ENCODE data around the gene DAG1. TPM values are rescaled to one million over a fixed set of nuclear protein-coding genes. Genes with fewer than 3 reads are reported as not detected.

Gene DAG1
- polyA plus RNA-seq, 1 of the 3 experiments (the other 2 are of a cell fraction): 54.4 TPM

DNA sequence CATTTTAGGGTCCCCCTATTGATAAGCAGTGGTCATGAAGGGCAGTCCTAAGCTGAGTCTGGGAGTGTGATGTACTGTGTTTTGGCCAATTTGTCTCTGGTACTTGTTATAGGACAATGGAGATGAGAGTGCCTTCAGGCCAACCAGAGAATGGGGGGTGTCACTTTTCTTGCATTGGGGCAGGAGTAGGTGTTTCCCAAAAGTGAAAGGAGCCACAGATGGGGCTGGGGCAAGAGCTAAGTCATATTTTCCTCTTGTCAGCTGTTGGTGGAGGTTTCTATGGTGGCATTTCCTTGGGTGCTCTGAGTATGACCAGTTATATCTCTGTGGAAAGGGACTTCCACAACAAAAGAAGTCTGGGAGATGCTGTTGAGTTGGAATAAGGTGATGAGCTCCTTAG is 59.5 kb downstream of the DAG1 start:
- Histone ChIP-seq H3K36me3 (replicated peaks in 1 of 2; ENCODE audit: control insufficient read depth in 1 of 2, insufficient read depth in 2 of 2, low read length in 1 of 2) (peaks cover 5 to 33% of the 10 kb centered on the region in 2 experiments), H4K20me1 (ENCODE audit: insufficient read depth) (no peaks in the 10 kb centered on the region), H3K9me3 (no peaks in the 10 kb centered on the region), H3F3A (replicated peaks; ENCODE audit: insufficient read depth) (no peaks in the 10 kb centered on the region), H3K4me1 (ENCODE audit: control insufficient read depth in 1 of 2, insufficient read depth in 2 of 2, low read depth in 1 of 2, low read length in 1 of 2) (peaks cover 0 to under 1% of the 10 kb centered on the region in 2 experiments; a peak in 1 of 4 replicates), H3K79me2 (ENCODE audit: insufficient read depth) (no peaks in the 10 kb centered on the region; the same call in 1 of the 2 replicates), H3K9me2 (no peaks in the 10 kb centered on the region), H3K9ac (no peak overlapping the region), H3K4me3 (ENCODE audit: low read depth in 2 of 2, low read length in 1 of 2) (no peak overlapping the region), H2AFZ (ENCODE audit: low read depth) (no peak overlapping the region), H3K27ac (ENCODE audit: low read depth in 2 of 2, low read length in 1 of 2) (no peak overlapping the region), H3K27me3 (ENCODE audit: insufficient read depth) (no peaks in the 10 kb centered on the region), H3K4me2 (no peak overlapping the region)
- CTCF ChIA-PET: interaction anchor here (1.0 to 5.2 kb wide), 2 partner anchors 10 to 142 kb away, joined by 4 to 30 read pairs; no protein-coding TSS in a partner anchor
- DNase-seq: no peak
- no peak for TF ChIP-seq SMC3 (IDR thresholded peaks at IDR 0.05; ENCODE audit: low read depth, low read length)
- TF ChIP-seq JUND (IDR thresholded peaks at IDR 0.05): no peak
- TF ChIP-seq CHD2 (IDR thresholded peaks at IDR 0.05; ENCODE audit: low read length, partially characterized antibody): no peak
- TF ChIP-seq NRF1 (IDR thresholded peaks at IDR 0.05; ENCODE audit: low read depth, low read length): no peak
- no peak for TF ChIP-seq REST (IDR thresholded peaks at IDR 0.05; ENCODE audit: low read depth, low read length)
- no peak for TF ChIP-seq MXI1 (IDR thresholded peaks at IDR 0.05; ENCODE audit: low read depth, low read length)
- TF ChIP-seq USF1 (IDR thresholded peaks at IDR 0.05; ENCODE audit: borderline replicate concordance, low read depth): no peak
- no peak for TF ChIP-seq GABPA (IDR thresholded peaks at IDR 0.05; ENCODE audit: low read depth)
- TF ChIP-seq TCF12 (IDR thresholded peaks at IDR 0.05): no peak
- TF ChIP-seq, protein P1, sequence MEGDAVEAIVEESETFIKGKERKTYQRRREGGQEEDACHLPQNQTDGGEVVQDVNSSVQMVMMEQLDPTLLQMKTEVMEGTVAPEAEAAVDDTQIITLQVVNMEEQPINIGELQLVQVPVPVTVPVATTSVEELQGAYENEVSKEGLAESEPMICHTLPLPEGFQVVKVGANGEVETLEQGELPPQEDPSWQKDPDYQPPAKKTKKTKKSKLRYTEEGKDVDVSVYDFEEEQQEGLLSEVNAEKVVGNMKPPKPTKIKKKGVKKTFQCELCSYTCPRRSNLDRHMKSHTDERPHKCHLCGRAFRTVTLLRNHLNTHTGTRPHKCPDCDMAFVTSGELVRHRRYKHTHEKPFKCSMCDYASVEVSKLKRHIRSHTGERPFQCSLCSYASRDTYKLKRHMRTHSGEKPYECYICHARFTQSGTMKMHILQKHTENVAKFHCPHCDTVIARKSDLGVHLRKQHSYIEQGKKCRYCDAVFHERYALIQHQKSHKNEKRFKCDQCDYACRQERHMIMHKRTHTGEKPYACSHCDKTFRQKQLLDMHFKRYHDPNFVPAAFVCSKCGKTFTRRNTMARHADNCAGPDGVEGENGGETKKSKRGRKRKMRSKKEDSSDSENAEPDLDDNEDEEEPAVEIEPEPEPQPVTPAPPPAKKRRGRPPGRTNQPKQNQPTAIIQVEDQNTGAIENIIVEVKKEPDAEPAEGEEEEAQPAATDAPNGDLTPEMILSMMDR (IDR thresholded peaks at IDR 0.05): no peak
- TF ChIP-seq NFIC (IDR thresholded peaks at IDR 0.05; ENCODE audit: borderline replicate concordance): no peak
- TF ChIP-seq PBX3 (IDR thresholded peaks at IDR 0.05): no peak
- TF ChIP-seq RXRA (IDR thresholded peaks at IDR 0.05; ENCODE audit: borderline replicate concordance, low read depth): no peak
- no peak for TF ChIP-seq TAF1 (IDR thresholded peaks at IDR 0.05; ENCODE audit: borderline replicate concordance, low read depth, low read length)
- no peak for TF ChIP-seq EP300 (IDR thresholded peaks at IDR 0.05; ENCODE audit: borderline replicate concordance in 1 of 2, low read depth in 1 of 2, low read length in 1 of 2)
- TF ChIP-seq SIN3A (IDR thresholded peaks at IDR 0.05; ENCODE audit: borderline replicate concordance, low read depth, low read length): no peak
- TF ChIP-seq RFX5 (IDR thresholded peaks at IDR 0.05; ENCODE audit: low read length): no peak
- POLR2A ChIA-PET: no interaction called here

Measured in SK-N-SH (cell line).